GM21619 (cell line): ENCODE data around the gene OGDH.
A peak's percentile ranks its signal among the peaks of the same experiment; 100 is the strongest.
"Not testable (repeated sequence)": the region's sequence is repeated elsewhere in the genome, so short reads cannot be mapped to it uniquely, and the experiment has no call there.

Experiments
- ATAC-seq: cut with Tn5 transposase; IDR thresholded peaks from one replicate; pipeline ENCODE4 v1.9.1; 2021; ENCODE audit not compliant: unreplicated experiment

OGDH gene

GRCh38 chr7:44732971-44733370 lies 126.5 kb downstream of the OGDH start:
- not testable (repeated sequence) for ATAC-seq

- ATAC-seq, result no peak
These were observed 127.5 kb downstream of the OGDH start for GRCh38 chr7:44733708-44734481.

- no peak for ATAC-seq
These were observed 129.2 kb downstream of the OGDH start for GRCh38 chr7:44735403-44736165.

GRCh38 chr7:44736896-44737295 lies 130.5 kb downstream of the OGDH start:
- ATAC-seq, result no peak

GRCh38 chr7:44738051-44738723 lies 131.8 kb downstream of the OGDH start:
- no peak for ATAC-seq

- ATAC-seq, result no peak
These were observed 132.6 kb downstream of the OGDH start for GRCh38 chr7:44738876-44739665.

- ATAC-seq, result no peak
These were observed 133.6 kb downstream of the OGDH start for GRCh38 chr7:44740055-44740454.

- ATAC-seq, result no peak
These were observed 137.3 kb downstream of the OGDH start for GRCh38 chr7:44743750-44744149.

GRCh38 chr7:44748045-44748947 lies 141.9 kb downstream of the OGDH start, which contains the start of gene ZMIZ2:
ZMIZ2 (plus strand) TSS chr7:44748847; CDS start chr7:44756250, 7,403 bp downstream.
- ATAC-seq, result peak; percentile 59

GRCh38 chr7:44748948-44749731 lies 142.7 kb downstream of the OGDH start:
- peak; percentile 9 for ATAC-seq

- ATAC-seq, result no peak
These were observed 143.6 kb downstream of the OGDH start for GRCh38 chr7:44749992-44750391.

- ATAC-seq, result no peak
These were observed 144.0 kb downstream of the OGDH start for GRCh38 chr7:44750424-44750823.

GRCh38 chr7:44750921-44751571 lies 144.6 kb downstream of the OGDH start:
- peak; percentile 61 for ATAC-seq

- ATAC-seq, result no peak
These were observed 146.4 kb downstream of the OGDH start for GRCh38 chr7:44752822-44753221.

- no peak for ATAC-seq
These were observed 148.6 kb downstream of the OGDH start for GRCh38 chr7:44754802-44755697.

- no peak for ATAC-seq
These were observed 149.5 kb downstream of the OGDH start for GRCh38 chr7:44755698-44756627.
